Activated naive CD4-positive, alpha-beta T cell treated with anti-CD3 and anti-CD28 coated beads, Interleukin-2, amount 10 ng/mL, durations not matched to agents 7 days and 5 days (primary cell): Measurements from ENCODE around the gene ARMC2.
A peak's percentile ranks its signal among the peaks of the same experiment; 100 is the strongest.

ENCODE experiments used
- CTCF ChIA-PET: fragments of 350-600 bp; sonication (Branson Sonifier 250); formaldehyde crosslinking; loops from one replicate; lab custom pipeline; 2021; ENCODE audit warnings: antibody characterized with exemption; lab: Charles Lee
- DNase-seq: peaks from one replicate; pipeline ENCODE4 v3.0.0-alpha.2; 2020
- H3K27ac Mint-ChIP-seq: one replicate; pipeline ENCODE4 v1.8.0; 2021; ENCODE audit warnings: mild to moderate bottlenecking, moderate library complexity, mixed read lengths
- H3K27me3 Mint-ChIP-seq: one replicate; pipeline ENCODE4 v1.8.0; 2021; ENCODE audit warnings: mild to moderate bottlenecking, mixed read lengths
- H3K36me3 Mint-ChIP-seq: one replicate; pipeline ENCODE4 v1.8.0; 2021; ENCODE audit warnings: mixed read lengths
- H3K4me1 Mint-ChIP-seq: one replicate; pipeline ENCODE4 v1.8.0; 2021; ENCODE audit warnings: mixed read lengths
- H3K4me3 Mint-ChIP-seq: one replicate; pipeline ENCODE4 v1.8.0; 2021; ENCODE audit warnings: mild to moderate bottlenecking, moderate library complexity, mixed read lengths
- H3K9me3 Mint-ChIP-seq: one replicate; pipeline ENCODE4 v1.8.0; 2021; ENCODE audit warnings: mixed read lengths

ARMC2 gene

GRCh38 chr6:108866798-108867197 is 18.6 kb downstream of the ARMC2 start:
- no peak overlapping the region for H3K4me3 Mint-ChIP-seq
- no peak for DNase-seq
- H3K36me3 Mint-ChIP-seq: peaks cover 36% of the 10 kb centered on the region
- no peaks in the 10 kb centered on the region for H3K9me3 Mint-ChIP-seq
- CTCF ChIA-PET: interaction anchor here (0.9 to 1.8 kb wide), 4 partner anchors 8 to 204 kb away, joined by 3 to 12 read pairs (median 5); no protein-coding TSS in a partner anchor
- H3K27me3 Mint-ChIP-seq: peaks cover 5% of the 10 kb centered on the region
- no peak overlapping the region for H3K27ac Mint-ChIP-seq
- peaks cover 47% of the 10 kb centered on the region for H3K4me1 Mint-ChIP-seq

- DNase-seq: no peak
- Mint-ChIP-seq H3K4me3 (no peak overlapping the region), H3K27me3 (peaks cover 5% of the 10 kb centered on the region), H3K36me3 (peaks cover 39% of the 10 kb centered on the region), H3K27ac (no peak overlapping the region), H3K4me1 (peaks cover 61% of the 10 kb centered on the region), H3K9me3 (no peaks in the 10 kb centered on the region)
- CTCF ChIA-PET: no interaction called here
Observed at GRCh38 chr6:108868647-108869046, 20.4 kb downstream of the ARMC2 start.

- Mint-ChIP-seq H3K27ac (no peak overlapping the region), H3K36me3 (peaks cover 37% of the 10 kb centered on the region), H3K4me3 (no peak overlapping the region), H3K4me1 (peaks cover 67% of the 10 kb centered on the region), H3K27me3 (peaks cover 5% of the 10 kb centered on the region), H3K9me3 (no peaks in the 10 kb centered on the region)
- CTCF ChIA-PET: interaction anchor here (1.0 kb wide), 1 partner anchor 23 kb away, joined by 3 read pairs; no protein-coding TSS in a partner anchor
- no peak for DNase-seq
Observed at GRCh38 chr6:108869876-108870275, 21.7 kb downstream of the ARMC2 start.

- peaks cover 71% of the 10 kb centered on the region for H3K4me1 Mint-ChIP-seq
- DNase-seq: no peak
- H3K4me3 Mint-ChIP-seq: no peak overlapping the region
- CTCF ChIA-PET: interaction anchor here (2.2 kb wide), 1 partner anchor 23 kb away, joined by 8 read pairs; no protein-coding TSS in a partner anchor
- H3K9me3 Mint-ChIP-seq: no peaks in the 10 kb centered on the region
- H3K27me3 Mint-ChIP-seq: peaks cover 5% of the 10 kb centered on the region
- no peak overlapping the region for H3K27ac Mint-ChIP-seq
- peaks cover 37% of the 10 kb centered on the region for H3K36me3 Mint-ChIP-seq
Observed at GRCh38 chr6:108870357-108870756, 22.1 kb downstream of the ARMC2 start.

GRCh38 chr6:108872141-108872557 is 23.9 kb downstream of the ARMC2 start:
- no peak overlapping the region for H3K4me3 Mint-ChIP-seq
- no peak overlapping the region for H3K27ac Mint-ChIP-seq
- H3K36me3 Mint-ChIP-seq: peaks cover 31% of the 10 kb centered on the region
- peak; percentile 26 for DNase-seq
- CTCF ChIA-PET: interaction anchor here (2.2 kb wide), 1 partner anchor 21 kb away, joined by 8 read pairs; no protein-coding TSS in a partner anchor
- H3K4me1 Mint-ChIP-seq: peaks cover 57% of the 10 kb centered on the region
- peaks cover 5% of the 10 kb centered on the region for H3K27me3 Mint-ChIP-seq
- H3K9me3 Mint-ChIP-seq: no peaks in the 10 kb centered on the region

- Mint-ChIP-seq H3K36me3 (peaks cover 33% of the 10 kb centered on the region), H3K4me1 (peaks cover 58% of the 10 kb centered on the region), H3K4me3 (no peak overlapping the region), H3K27me3 (peaks cover 5% of the 10 kb centered on the region), H3K9me3 (no peaks in the 10 kb centered on the region), H3K27ac (no peak overlapping the region)
- DNase-seq: no peak
- CTCF ChIA-PET: interaction anchor here (2.2 kb wide), 1 partner anchor 21 kb away, joined by 8 read pairs; no protein-coding TSS in a partner anchor
Observed at GRCh38 chr6:108872575-108872974, 24.4 kb downstream of the ARMC2 start.

- Mint-ChIP-seq H3K4me3 (no peak overlapping the region), H3K27me3 (peaks cover 5% of the 10 kb centered on the region), H3K4me1 (peaks cover 61% of the 10 kb centered on the region), H3K27ac (peak overlapping the region; percentile 96), H3K36me3 (peaks cover 40% of the 10 kb centered on the region), H3K9me3 (peaks cover 2% of the 10 kb centered on the region)
- no peak for DNase-seq
- CTCF ChIA-PET: interaction anchor here (1.1 to 1.4 kb wide), 3 partner anchors 10 to 25 kb away, joined by 3 to 7 read pairs (median 5); partner anchors contain the start of gene ARMC2
Observed at GRCh38 chr6:108873251-108873650, 25.0 kb downstream of the ARMC2 start.

- H3K36me3 Mint-ChIP-seq: peaks cover 41% of the 10 kb centered on the region
- H3K27me3 Mint-ChIP-seq: peaks cover 8% of the 10 kb centered on the region
- peaks cover 61% of the 10 kb centered on the region for H3K4me1 Mint-ChIP-seq
- H3K4me3 Mint-ChIP-seq: peak overlapping the region; percentile 55
- peaks cover 6% of the 10 kb centered on the region for H3K9me3 Mint-ChIP-seq
- no peak for DNase-seq
- CTCF ChIA-PET: interaction anchor here (1.1 to 1.4 kb wide), 3 partner anchors 10 to 26 kb away, joined by 3 to 7 read pairs (median 5); partner anchors contain the start of gene ARMC2
- H3K27ac Mint-ChIP-seq: peak overlapping the region; percentile 96
Observed at GRCh38 chr6:108873971-108874370, 25.7 kb downstream of the ARMC2 start.

- H3K27ac Mint-ChIP-seq: peak overlapping the region; percentile 96
- CTCF ChIA-PET: interaction anchor here (0.6 to 1.4 kb wide), 9 partner anchors 8 to 193 kb away, joined by 3 to 7 read pairs (median 3); partner anchors contain the start of gene ARMC2
- peak overlapping the region; percentile 55 for H3K4me3 Mint-ChIP-seq
- peaks cover 61% of the 10 kb centered on the region for H3K4me1 Mint-ChIP-seq
- H3K36me3 Mint-ChIP-seq: peaks cover 45% of the 10 kb centered on the region
- peaks cover 6% of the 10 kb centered on the region for H3K9me3 Mint-ChIP-seq
- H3K27me3 Mint-ChIP-seq: peaks cover 12% of the 10 kb centered on the region
- peak; percentile 72 for DNase-seq
Observed at GRCh38 chr6:108874470-108875160, 26.4 kb downstream of the ARMC2 start.

- Mint-ChIP-seq H3K27me3 (peaks cover 13% of the 10 kb centered on the region), H3K4me1 (peaks cover 61% of the 10 kb centered on the region), H3K27ac (peak overlapping the region; percentile 96), H3K9me3 (peaks cover 7% of the 10 kb centered on the region), H3K4me3 (peak overlapping the region; percentile 55), H3K36me3 (peaks cover 43% of the 10 kb centered on the region)
- CTCF ChIA-PET: interaction anchor here (0.6 to 1.2 kb wide), 7 partner anchors 8 to 192 kb away, joined by 3 to 4 read pairs (median 3); partner anchors contain the start of gene ARMC2
- no peak for DNase-seq
Observed at GRCh38 chr6:108875161-108875555, 26.9 kb downstream of the ARMC2 start.

GRCh38 chr6:108877046-108877751 is 29.0 kb downstream of the ARMC2 start:
- peaks cover 44% of the 10 kb centered on the region for H3K36me3 Mint-ChIP-seq
- H3K9me3 Mint-ChIP-seq: peaks cover 13% of the 10 kb centered on the region
- peaks cover 50% of the 10 kb centered on the region for H3K4me1 Mint-ChIP-seq
- no peak overlapping the region for H3K4me3 Mint-ChIP-seq
- DNase-seq: no peak
- H3K27me3 Mint-ChIP-seq: peaks cover 16% of the 10 kb centered on the region
- CTCF ChIA-PET: interaction anchor here (1.0 kb wide), 1 partner anchor 41 kb away, joined by 4 read pairs; no protein-coding TSS in a partner anchor
- no peak overlapping the region for H3K27ac Mint-ChIP-seq

- H3K4me1 Mint-ChIP-seq: peaks cover 48% of the 10 kb centered on the region
- H3K27ac Mint-ChIP-seq: no peak overlapping the region
- H3K4me3 Mint-ChIP-seq: no peak overlapping the region
- peaks cover 16% of the 10 kb centered on the region for H3K27me3 Mint-ChIP-seq
- H3K36me3 Mint-ChIP-seq: peaks cover 48% of the 10 kb centered on the region
- CTCF ChIA-PET: no interaction called here
- H3K9me3 Mint-ChIP-seq: peaks cover 23% of the 10 kb centered on the region
- no peak for DNase-seq
Observed at GRCh38 chr6:108878942-108879341, 30.7 kb downstream of the ARMC2 start.

GRCh38 chr6:108883172-108883571 is 35.0 kb downstream of the ARMC2 start:
- CTCF ChIA-PET: interaction anchor here (0.6 to 1.8 kb wide), 7 partner anchors 9 to 500 kb away, joined by 3 to 5 read pairs (median 3); no protein-coding TSS in a partner anchor
- Mint-ChIP-seq H3K9me3 (peaks cover 21% of the 10 kb centered on the region), H3K4me1 (peaks cover 30% of the 10 kb centered on the region), H3K27me3 (peaks cover 21% of the 10 kb centered on the region), H3K4me3 (no peak overlapping the region), H3K36me3 (peaks cover 46% of the 10 kb centered on the region), H3K27ac (peak overlapping the region; percentile 74)
- no peak for DNase-seq
